DMS114 treated with DMSO at 0.1 percent for 48 hours (cell line): ENCODE measurements around the gene GATA2.

Experiments
- DNase-seq: peaks from one replicate; lab custom pipeline; 2025; ENCODE audit not compliant: unreplicated experiment; lab: John Stamatoyannopoulos, UW

The GATA2 gene

GRCh38 chr3:128436214-128436613, 56.8 kb downstream of the GATA2 start:
- DNase-seq = no peak

GRCh38 chr3:128435561-128435960, 57.4 kb downstream of the GATA2 start:
- no peak for DNase-seq

- DNase-seq = no peak
These were observed 57.9 kb downstream of the GATA2 start for GRCh38 chr3:128435058-128435457.

- DNase-seq = no peak
These were observed 58.5 kb downstream of the GATA2 start for GRCh38 chr3:128434524-128434923.

- no peak for DNase-seq
These were observed 59.2 kb downstream of the GATA2 start for GRCh38 chr3:128433837-128434165.

GRCh38 chr3:128432971-128433836, 59.8 kb downstream of the GATA2 start:
- no peak for DNase-seq

- DNase-seq = no peak
These were observed 60.6 kb downstream of the GATA2 start for GRCh38 chr3:128432301-128432970.

GRCh38 chr3:128431803-128432300, 61.1 kb downstream of the GATA2 start:
- no peak for DNase-seq

- DNase-seq = no peak
These were observed 62.3 kb downstream of the GATA2 start for GRCh38 chr3:128430731-128431130.

- DNase-seq = no peak
These were observed 62.7 kb downstream of the GATA2 start for GRCh38 chr3:128430301-128430700.

GRCh38 chr3:128429751-128430150, 63.2 kb downstream of the GATA2 start:
- no peak for DNase-seq
